HepG2 (cell line): ENCODE results near the gene RTEL1. TPM values are rescaled to one million over a fixed set of nuclear protein-coding genes. Genes with fewer than 3 reads are reported as not detected.
A peak's percentile ranks its signal among the peaks of the same experiment; 100 is the strongest.

Experiments used
- CREB3 ChIP-seq: sonication (generic); formaldehyde crosslinking; IDR thresholded peaks from 2 replicates; pipeline ENCODE4 v1.5.0; 2020; ENCODE audit warnings: missing genetic modification reagents
- EED ChIP-seq: sonication (generic); formaldehyde crosslinking; IDR thresholded peaks from 2 replicates; pipeline ENCODE4 v1.5.0; 2020; ENCODE audit warnings: mild to moderate bottlenecking, missing genetic modification reagents
- ELF4 ChIP-seq: sonication (generic); formaldehyde crosslinking; IDR thresholded peaks from 2 replicates; pipeline ENCODE4 v1.5.0; 2020; ENCODE audit warnings: missing genetic modification reagents, mild to moderate bottlenecking, moderate library complexity, borderline replicate concordance
- IRX3 ChIP-seq: sonication (generic); formaldehyde crosslinking; IDR thresholded peaks from 2 replicates; pipeline ENCODE4 v1.8.1; 2023; ENCODE audit warnings: mild to moderate bottlenecking, low read depth, missing genetic modification reagents, borderline replicate concordance
- KLF9 ChIP-seq: IDR thresholded peaks from 2 replicates; pipeline ENCODE4 v1.6.1; 2016; ENCODE audit warnings: low read depth
- KMT2A ChIP-seq: sonication (generic); formaldehyde crosslinking; IDR thresholded peaks from 2 replicates; pipeline ENCODE4 v1.4.0; 2020; ENCODE audit warnings: missing genetic modification reagents
- MAZ ChIP-seq, 2 experiments: sonication (generic) in 1 of 2; formaldehyde crosslinking in 1 of 2; IDR thresholded peaks; 2 replicates each; pipeline versions ENCODE4 v1.5.0 to v1.6.1; 2012 to 2020; ENCODE audit warnings: low read depth in 2 of 2, mild to moderate bottlenecking in 2 of 2, borderline replicate concordance in 1 of 2, improper control_type of control experiment in 1 of 2, low read length in 1 of 2, missing genetic modification reagents in 1 of 2, moderate library complexity in 1 of 2
- MBNL3 ChIP-seq: fragments of 250-450 bp; sonication (Bioruptor Pico); conservative IDR thresholded peaks from 2 replicates; pipeline ENCODE4 v1.8.0; 2022; ENCODE audit warnings: mild to moderate bottlenecking, inconsistent platforms
- NCOA1 ChIP-seq: sonication (generic); formaldehyde crosslinking; IDR thresholded peaks from 2 replicates; pipeline ENCODE4 v1.9.0; 2021; ENCODE audit warnings: missing genetic modification reagents
- SIN3B ChIP-seq: fragments of 150-350 bp; IDR thresholded peaks from 2 replicates; pipeline ENCODE4 v1.6.1; 2014; ENCODE audit warnings: low read length
- SP140L ChIP-seq: sonication (generic); formaldehyde crosslinking; IDR thresholded peaks from 2 replicates; pipeline ENCODE4 v1.4.0; 2020; ENCODE audit warnings: missing genetic modification reagents, borderline replicate concordance
- SP2 ChIP-seq: sonication (generic); formaldehyde crosslinking; IDR thresholded peaks from 2 replicates; pipeline ENCODE4 v1.5.1; 2020; ENCODE audit warnings: mild to moderate bottlenecking, missing genetic modification reagents
- TBP ChIP-seq: sonication (generic); formaldehyde crosslinking; IDR thresholded peaks from 2 replicates; pipeline ENCODE4 v1.5.0; 2020; ENCODE audit warnings: missing genetic modification reagents
- ZBTB26 ChIP-seq: IDR thresholded peaks from 2 replicates; pipeline ENCODE4 v1.6.1; 2016; ENCODE audit warnings: missing compliant biosample characterization, missing genetic modification reagents, borderline replicate concordance
- ZHX2 ChIP-seq, 2 experiments: sonication (generic) in 1 of 2; formaldehyde crosslinking in 1 of 2; IDR thresholded peaks; 2 replicates each; pipeline versions ENCODE4 v1.6.1 to v1.9.0; 2014 to 2022; ENCODE audit warnings: antibody characterized with exemption in 1 of 2, borderline replicate concordance in 1 of 2, inconsistent platforms in 1 of 2, low read depth in 1 of 2, missing genetic modification reagents in 1 of 2
- ZNF230 ChIP-seq: sonication (generic); formaldehyde crosslinking; IDR thresholded peaks from 2 replicates; pipeline ENCODE4 v1.4.0; 2020; ENCODE audit warnings: mild to moderate bottlenecking, missing genetic modification reagents
- ZNF251 ChIP-seq: sonication (generic); formaldehyde crosslinking; IDR thresholded peaks from 2 replicates; pipeline ENCODE4 v1.9.0; 2021; ENCODE audit warnings: mild to moderate bottlenecking, missing genetic modification reagents
- ZNF253 ChIP-seq: sonication (generic); formaldehyde crosslinking; IDR thresholded peaks from 2 replicates; pipeline ENCODE4 v1.8.0; 2022; ENCODE audit warnings: mild to moderate bottlenecking, missing genetic modification reagents, borderline replicate concordance
- ZNF547 ChIP-seq: sonication (generic); formaldehyde crosslinking; IDR thresholded peaks from 2 replicates; pipeline ENCODE4 v1.5.1; 2020; ENCODE audit warnings: mild to moderate bottlenecking, missing genetic modification reagents
- ZNF549 ChIP-seq: sonication (generic); formaldehyde crosslinking; IDR thresholded peaks from 2 replicates; pipeline ENCODE4 v1.5.0; 2020; ENCODE audit warnings: missing genetic modification reagents
- ZNF749 ChIP-seq: sonication (generic); formaldehyde crosslinking; IDR thresholded peaks from 2 replicates; pipeline ENCODE4 v1.8.0; 2022; ENCODE audit warnings: mild to moderate bottlenecking, missing genetic modification reagents, moderate library complexity, borderline replicate concordance
- polyA plus RNA-seq, 8 experiments: library from polyadenylated mRNA; depleted of rRNA in 3 of 8; stranded (reverse) in 7 of 8; unstranded in 1 of 8; fragments of >200 nt; fragmentation: Illumina TruSeq in 4 of 8; extraction: Trizol in 4 of 8; gene quantifications; 2 replicates each; pipeline versions ENCODE4 v1.2.1 to v1.2.3, GENCODE V29; 2011 to 2016; ENCODE audit warnings: low read depth in 4 of 8, missing spikeins in 1 of 8, mixed read lengths in 1 of 8; ENCODE audit not compliant: insufficient read depth in 1 of 8
- total RNA-seq, 5 experiments: library from RNA; depleted of rRNA; stranded (reverse); fragments of >200 nt; fragmentation: Illumina TruSeq; extraction: Trizol; gene quantifications; 2 replicates each; pipeline ENCODE4 v1.2.3, GENCODE V29; 2016; ENCODE audit warnings: low read depth in 1 of 5

Gene RTEL1
- total and polyA plus RNA-seq, 2 of the 13 experiments (the other 11 are each of a cell fraction or from before 2014, with no cell fraction given) = 21.8 to 36.4 TPM

GRCh38 chr20:63736893-63737694 lies 79.0 kb downstream of the RTEL1 start (continued):
- TF ChIP-seq ZBTB26 (CRISPR knock-in tag) (no peak), SP140L (CRISPR knock-in tag) (no peak), ZNF749 (no peak; the same call in 1 of the 2 replicates), CREB3 (CRISPR knock-in tag) (no peak), KMT2A (CRISPR knock-in tag) (no peak; the same call in none of the 2 replicates), ZNF549 (0 out of 2 replicates have a peak, but pooled peaks have one; percentile 8), IRX3 (CRISPR knock-in tag) (0 out of 2 replicates have a peak, but pooled peaks have one; percentile 17), KLF9 (no peak), ELF4 (CRISPR knock-in tag) (no peak), EED (CRISPR knock-in tag) (peak; percentile 77), SIN3B (no peak), TBP (CRISPR knock-in tag) (no peak), ZNF251 (CRISPR knock-in tag) (no peak), SP2 (no peak), MBNL3 (no peak), MAZ (IDR thresholded peaks at IDR 0.05; ENCODE audit: borderline replicate concordance, low read depth, low read length) (no peak), MAZ (CRISPR knock-in tag; IDR thresholded peaks at IDR 0.05; ENCODE audit: low read depth) (peak; percentile 6; the same call in 1 of the 2 replicates), NCOA1 (CRISPR knock-in tag) (peak; percentile 54; the same call in 1 of the 2 replicates), ZNF547 (CRISPR knock-in tag) (peak; percentile 68; the same call in 1 of the 2 replicates), ZNF253 (CRISPR knock-in tag) (0 out of 2 replicates have a peak, but pooled peaks have one; percentile 86), ZNF230 (CRISPR knock-in tag) (0 out of 2 replicates have a peak, but pooled peaks have one; percentile 24), ZHX2 (IDR thresholded peaks at IDR 0.05; ENCODE audit: low read depth) (no peak; the same call in 1 of the 2 replicates), ZHX2 (CRISPR knock-in tag; IDR thresholded peaks at IDR 0.05; ENCODE audit: borderline replicate concordance) (no peak)
